HCT116 (cell line): Measurements from ENCODE around the gene RUNDC1.

Experiments used
- CTCF ChIP-seq, 3 experiments: fragments of 200-600 bp in 1 of 3; sonication (generic) in 1 of 3; IDR thresholded peaks in 2 of 3; conservative IDR thresholded peaks in 1 of 3; 2 replicates each; pipeline ENCODE4 v1.5.1; 2012 to 2017; ENCODE audit warnings: low read depth in 2 of 3, low read length in 2 of 3, antibody characterized with exemption in 1 of 3, borderline replicate concordance in 1 of 3, control low read depth in 1 of 3, mild to moderate bottlenecking in 1 of 3, mixed read lengths in 1 of 3, mixed run types in 1 of 3, moderate library complexity in 1 of 3; ENCODE audit not compliant: insufficient read depth in 1 of 3
- POLR2AphosphoS5 ChIP-seq: IDR thresholded peaks from 2 replicates; pipeline ENCODE4 v1.6.1; 2011; ENCODE audit warnings: mild to moderate bottlenecking, low read depth, low read length, moderate library complexity
- REST ChIP-seq: IDR thresholded peaks from 2 replicates; pipeline ENCODE4 v1.6.1; 2012; ENCODE audit warnings: low read depth
- SIN3A ChIP-seq: IDR thresholded peaks from 2 replicates; pipeline ENCODE4 v1.6.1; 2012; ENCODE audit warnings: low read depth
- ZBTB33 ChIP-seq: IDR thresholded peaks from 2 replicates; pipeline ENCODE4 v1.6.1; 2011; ENCODE audit warnings: mild to moderate bottlenecking, low read length, moderate library complexity; ENCODE audit not compliant: insufficient replicate concordance; ENCODE audit errors: extremely low read depth

- no peak for TF ChIP-seq SIN3A
- TF ChIP-seq ZBTB33: no peak
- no peak for TF ChIP-seq CTCF (IDR thresholded peaks at IDR 0.05 in 2 of 3, conservative IDR thresholded peaks at IDR 0.05 in 1 of 3; ENCODE audit: borderline replicate concordance in 1 of 3, insufficient read depth in 1 of 3, low read depth in 2 of 3, low read length in 2 of 3)
- TF ChIP-seq POLR2AphosphoS5: no peak
- TF ChIP-seq REST: no peak
These were observed 36.2 kb upstream of the RUNDC1 start for GRCh38 chr17:42944211-42944610.
